ENCODE measurements around the gene FA2H. TPM values are rescaled to one million over a fixed set of nuclear protein-coding genes. Genes with fewer than 3 reads are reported as not detected.

FA2H gene
- total and polyA plus RNA-seq, 2 of the 13 experiments (the other 11 are each of a cell fraction or from before 2014, with no cell fraction given) = 0.20 TPM; not detected in 1

GRCh38 chr16:74813109-74813641, 38.6 kb upstream of the FA2H start (continued):
- TF ChIP-seq ZBTB4 (CRISPR knock-in tag; IDR thresholded peaks at IDR 0.05; ENCODE audit: borderline replicate concordance) = peak; percentile 93; the same call in 1 of the 2 replicates
- TF ChIP-seq ZNF589 (CRISPR knock-in tag; conservative IDR thresholded peaks at IDR 0.05) = no peak
- TF ChIP-seq ZNF326 (CRISPR knock-in tag; IDR thresholded peaks at IDR 0.05; ENCODE audit: borderline replicate concordance) = no peak
- no peak for TF ChIP-seq SYNCRIP (IDR thresholded peaks at IDR 0.05; ENCODE audit: insufficient read depth, low read depth, low read length)
- TF ChIP-seq ZNF709 (CRISPR knock-in tag; IDR thresholded peaks at IDR 0.05) = peak; percentile 71; the same call in 1 of the 2 replicates
- no peak for TF ChIP-seq HIVEP1 (CRISPR knock-in tag; IDR thresholded peaks at IDR 0.05)
- no peak for TF ChIP-seq SCMH1 (CRISPR knock-in tag; IDR thresholded peaks at IDR 0.05; ENCODE audit: borderline replicate concordance)
- TF ChIP-seq MZF1 (CRISPR knock-in tag; IDR thresholded peaks at IDR 0.05; ENCODE audit: borderline replicate concordance) = peak; percentile 82; the same call in 1 of the 2 replicates
- no peak for TF ChIP-seq SMYD3 (CRISPR knock-in tag; IDR thresholded peaks at IDR 0.05)
- TF ChIP-seq XRCC5 (optimal IDR thresholded peaks at IDR 0.05; ENCODE audit: low read length) = peak; percentile 100
- TF ChIP-seq ZNF550 (CRISPR knock-in tag; IDR thresholded peaks at IDR 0.05; ENCODE audit: borderline replicate concordance) = peak; percentile 92; the same call in 1 of the 2 replicates
- no peak; the same call in 1 of the 2 replicates for TF ChIP-seq MTA1 (CRISPR knock-in tag; IDR thresholded peaks at IDR 0.05; ENCODE audit: borderline replicate concordance)
- TF ChIP-seq DMAP1 (CRISPR knock-in tag; IDR thresholded peaks at IDR 0.05) = 0 out of 2 replicates have a peak, but pooled peaks have one; percentile 41
- no peak for TF ChIP-seq CEBPB (IDR thresholded peaks at IDR 0.05; ENCODE audit: borderline replicate concordance, low read depth, low read length)
- TF ChIP-seq ZFAT (CRISPR knock-in tag; conservative IDR thresholded peaks at IDR 0.05) = no peak
- no peak for TF ChIP-seq MED13 (CRISPR knock-in tag; IDR thresholded peaks at IDR 0.05)
- TF ChIP-seq ZNF597 (CRISPR knock-in tag; IDR thresholded peaks at IDR 0.05) = no peak
